Measurements from ENCODE around the gene SKOR1. TPM values are rescaled to one million over a fixed set of nuclear protein-coding genes. Genes with fewer than 3 reads are reported as not detected.

SKOR1 gene
- total RNA-seq, 1 experiment from 2014 or later = 0.13 TPM

- Histone ChIP-seq H3K9ac (ENCODE audit: extremely low read depth, insufficient read length, low read length) (no peak overlapping the region), H4K91ac (ENCODE audit: insufficient read length, low read depth, low read length) (no peak overlapping the region), H3K79me2 (ENCODE audit: insufficient read depth, low read length) (no peaks in the 10 kb centered on the region), H3K56ac (ENCODE audit: insufficient read length, low read depth, low read length) (no peak overlapping the region), H4K8ac (replicated peaks; ENCODE audit: insufficient read length, low read depth, low read length) (no peak overlapping the region), H3K14ac (ENCODE audit: insufficient read depth, low read length) (no peak overlapping the region), H2BK20ac (ENCODE audit: low read depth, low read length, poor library complexity, severe bottlenecking) (no peak overlapping the region), H3K4me1 (ENCODE audit: insufficient read depth, low read length) (peaks cover 7% of the 10 kb centered on the region; the same call in 1 of the 2 replicates), H3K27ac (ENCODE audit: insufficient read length, low read depth, low read length) (no peak overlapping the region), H2BK12ac (ENCODE audit: insufficient read length, low read depth, low read length) (no peak overlapping the region), H3K9me3 (ENCODE audit: control insufficient read depth, low read depth, low read length) (no peaks in the 10 kb centered on the region), H2AFZ (ENCODE audit: low read length) (no peak overlapping the region), H2BK15ac (ENCODE audit: low read depth, low read length) (no peak overlapping the region), H2AK5ac (ENCODE audit: insufficient read length, low read length) (no peak overlapping the region), H3K27me3 (ENCODE audit: insufficient read depth, low read length) (peaks cover 92% of the 10 kb centered on the region), H3K23me2 (ENCODE audit: insufficient read length, low read depth, low read length, poor library complexity, severe bottlenecking) (peaks cover 16% of the 10 kb centered on the region), H2BK120ac (ENCODE audit: low read depth, low read length, poor library complexity, severe bottlenecking) (no peak overlapping the region), H3K4ac (ENCODE audit: low read depth, low read length) (no peak overlapping the region), H4K20me1 (ENCODE audit: control insufficient read depth, insufficient read depth, insufficient read length) (no peaks in the 10 kb centered on the region), H4K5ac (ENCODE audit: insufficient read length, low read depth, low read length) (no peak overlapping the region), H3K4me2 (ENCODE audit: insufficient read depth, insufficient read length, low read length) (peak overlapping the region; percentile 77), H3K23ac (ENCODE audit: insufficient read length, low read depth, low read length) (no peak overlapping the region), H3K79me1 (ENCODE audit: insufficient read depth, low read depth, low read length, poor library complexity, severe bottlenecking) (no peaks in the 10 kb centered on the region), H3T11ph (ENCODE audit: low read length) (no peak overlapping the region), H3K18ac (ENCODE audit: insufficient read length, low read depth, low read length) (no peak overlapping the region), H2BK5ac (ENCODE audit: insufficient read length, low read length) (no peak overlapping the region)
- Mint-ChIP-seq H3K36me3 (ENCODE audit: insufficient read depth in 1 of 3, low read depth in 3 of 3) (no peaks in the 10 kb centered on the region; a peak in 2 of 7 replicates), H3K27ac (no peak overlapping the region), H3K4me3 (no peak overlapping the region; a peak in 2 of 5 replicates), H3K4me1 (peaks cover 33 to 50% of the 10 kb centered on the region in 2 experiments), H3K9me3 (peaks cover 3 to 4% of the 10 kb centered on the region in 2 experiments; a peak in 4 of 5 replicates), H3K27me3 (ENCODE audit: low read depth) (peaks cover 96% of the 10 kb centered on the region)
- TF ChIP-seq CTCF (conservative IDR thresholded peaks at IDR 0.05) = peak; percentile 61
- DNase-seq = peak; percentile 65
- no CpG with 5 or more reads among the region's 9 CpGs for WGBS (ENCODE audit: extremely low coverage, insufficient read length, low lambda C conversion rate)
These were observed 6.8 kb downstream of the SKOR1 start for GRCh38 chr15:67832031-67832551.
